HEK293T (cell line): ENCODE data around the gene PITPNB.

Experiments
- CTCF ChIA-PET: fragments of 350-600 bp; formaldehyde crosslinking; extraction: SDS; loops from one replicate; lab custom pipeline; 2021; ENCODE audit warnings: antibody characterized with exemption, inconsistent platforms; lab: Yijun Ruan, JAX
- POLR2A ChIA-PET: fragments of 350-600 bp; formaldehyde crosslinking; extraction: SDS; loops from one replicate; lab custom pipeline; 2020; ENCODE audit warnings: antibody characterized with exemption, inconsistent platforms; lab: Yijun Ruan, JAX
- DNase-seq: peaks from one replicate; pipeline ENCODE4 v3.0.0; 2012; ENCODE audit warnings: mixed read lengths; ENCODE audit errors: extremely low spot score
- ARNT ChIP-seq: fragments of 450-650 bp; IDR thresholded peaks from 2 replicates; pipeline ENCODE4 v1.6.1; 2017; ENCODE audit warnings: mild to moderate bottlenecking
- BHLHE40 ChIP-seq: fragments of 450-650 bp; IDR thresholded peaks from 2 replicates; pipeline ENCODE4 v1.6.1; 2016; ENCODE audit warnings: mild to moderate bottlenecking, moderate library complexity, borderline replicate concordance
- CTBP1 ChIP-seq: fragments of 450-650 bp; IDR thresholded peaks from 2 replicates; pipeline ENCODE4 v1.6.1; 2016; ENCODE audit warnings: borderline replicate concordance
- ELF4 ChIP-seq: fragments of 450-650 bp; IDR thresholded peaks from 2 replicates; pipeline ENCODE4 v1.6.1; 2017; ENCODE audit warnings: antibody characterized with exemption
- FOXA1 ChIP-seq: fragments of 450-650 bp; IDR thresholded peaks from 2 replicates; pipeline ENCODE4 v1.6.1; 2016; ENCODE audit warnings: mild to moderate bottlenecking
- FOXK2 ChIP-seq: fragments of 450-650 bp; IDR thresholded peaks from 2 replicates; pipeline ENCODE4 v1.6.1; 2016; ENCODE audit warnings: mild to moderate bottlenecking
- FOXM1 ChIP-seq: fragments of 450-650 bp; IDR thresholded peaks from 2 replicates; pipeline ENCODE4 v1.6.1; 2017; ENCODE audit warnings: mild to moderate bottlenecking, borderline replicate concordance
- HDGF ChIP-seq: fragments of 450-650 bp; IDR thresholded peaks from 2 replicates; pipeline ENCODE4 v1.6.1; 2017; ENCODE audit warnings: antibody characterized with exemption, borderline replicate concordance
- L3MBTL2 ChIP-seq: fragments of 450-650 bp; conservative IDR thresholded peaks from 2 replicates; pipeline ENCODE4 v1.6.1; 2016; ENCODE audit warnings: mild to moderate bottlenecking
- LEF1 ChIP-seq: fragments of 450-650 bp; IDR thresholded peaks from 2 replicates; pipeline ENCODE4 v1.6.1; 2017; ENCODE audit warnings: mild to moderate bottlenecking, borderline replicate concordance
- NFRKB ChIP-seq: fragments of 450-650 bp; IDR thresholded peaks from 2 replicates; pipeline ENCODE4 v1.6.1; 2016; ENCODE audit warnings: mild to moderate bottlenecking, moderate library complexity
- PKNOX1 ChIP-seq: fragments of 450-650 bp; IDR thresholded peaks from 2 replicates; pipeline ENCODE4 v1.6.1; 2016
- SP1 ChIP-seq: fragments of 450-650 bp; IDR thresholded peaks from 2 replicates; pipeline ENCODE4 v1.6.1; 2017
- SUZ12 ChIP-seq: fragments of 450-650 bp; IDR thresholded peaks from 2 replicates; pipeline ENCODE4 v1.6.1; 2016; ENCODE audit warnings: mild to moderate bottlenecking
- TARDBP ChIP-seq: fragments of 450-650 bp; IDR thresholded peaks from 2 replicates; pipeline ENCODE4 v1.6.1; 2016
- ZNF384 ChIP-seq: fragments of 450-650 bp; IDR thresholded peaks from 2 replicates; pipeline ENCODE4 v1.6.1; 2016

The PITPNB gene

GRCh38 chr22:27961182-27961581 lies 42.1 kb upstream of the PITPNB start:
- DNase-seq: no peak
- TF ChIP-seq BHLHE40 (no peak), SP1 (no peak), FOXK2 (no peak), L3MBTL2 (no peak), SUZ12 (no peak), FOXM1 (no peak), CTBP1 (no peak), ARNT (no peak), LEF1 (no peak), ZNF384 (no peak), ELF4 (no peak)
- ChIA-PET CTCF (no interaction called here), POLR2A (interaction anchor here (1.2 kb wide), 1 partner anchor 42 kb away, joined by 4 read pairs; the partner anchor contains the start of gene PITPNB)

- ChIA-PET CTCF (interaction anchor here (0.7 kb wide), 1 partner anchor 30 kb away, joined by 3 read pairs; no protein-coding TSS in a partner anchor), POLR2A (interaction anchor here (2.2 kb wide), 1 partner anchor 40 kb away, joined by 10 read pairs; the partner anchor contains the start of gene PITPNB)
- TF ChIP-seq ELF4 (no peak), PKNOX1 (no peak), SUZ12 (no peak), CTBP1 (no peak), LEF1 (no peak), BHLHE40 (no peak), ARNT (no peak), HDGF (no peak), NFRKB (no peak), FOXA1 (no peak), TARDBP (no peak), FOXM1 (no peak), L3MBTL2 (no peak), FOXK2 (no peak), ZNF384 (no peak), SP1 (no peak)
- DNase-seq: no peak
These were observed 40.5 kb upstream of the PITPNB start for GRCh38 chr22:27959335-27960090.

- POLR2A ChIA-PET: no interaction called here
These were observed 33.7 kb upstream of the PITPNB start for GRCh38 chr22:27952779-27953178.

GRCh38 chr22:27952091-27952490 lies 33.0 kb upstream of the PITPNB start:
- POLR2A ChIA-PET: no interaction called here
- TF ChIP-seq FOXM1 (no peak), ELF4 (no peak), LEF1 (no peak), FOXA1 (no peak), FOXK2 (no peak), L3MBTL2 (no peak), NFRKB (no peak), SP1 (no peak), BHLHE40 (no peak), TARDBP (no peak), ZNF384 (no peak), SUZ12 (no peak), ARNT (no peak), HDGF (no peak), PKNOX1 (no peak), CTBP1 (no peak)
- CTCF ChIA-PET: interaction anchor here (0.7 kb wide), 1 partner anchor 19 kb away, joined by 4 read pairs; no protein-coding TSS in a partner anchor
- DNase-seq: no peak

More at GRCh38 chr22:27952779-27953178, 33.7 kb upstream of the PITPNB start:
- no peak for TF ChIP-seq NFRKB
- no peak for TF ChIP-seq CTBP1
- no peak for DNase-seq
- CTCF ChIA-PET: interaction anchor here (0.7 kb wide), 1 partner anchor 32 kb away, joined by 3 read pairs; no protein-coding TSS in a partner anchor

GRCh38 chr22:27949421-27949820 lies 30.4 kb upstream of the PITPNB start:
- POLR2A ChIA-PET: interaction anchor here (0.9 kb wide), 1 partner anchor 30 kb away, joined by 3 read pairs; the partner anchor contains the start of gene PITPNB

More at GRCh38 chr22:27949421-27949820, 30.4 kb upstream of the PITPNB start:
- CTCF ChIA-PET: no interaction called here
- no peak for DNase-seq
- no peak for TF ChIP-seq NFRKB
- TF ChIP-seq ARNT: no peak
- no peak for TF ChIP-seq PKNOX1
